NOMO-1 treated with DMSO at 0.1 percent for 48 hours (cell line): ENCODE measurements around the gene STXBP5L.
A peak's percentile ranks its signal among the peaks of the same experiment; 100 is the strongest.
"Not testable (repeated sequence)": the region's sequence is repeated elsewhere in the genome, so short reads cannot be mapped to it uniquely, and the experiment has no call there.

Experiments
- DNase-seq: peaks from one replicate; lab custom pipeline; 2025; ENCODE audit not compliant: unreplicated experiment; lab: John Stamatoyannopoulos, UW

Gene STXBP5L

GRCh38 chr3:121414924-121415323 lies 506.9 kb downstream of the STXBP5L start:
- DNase-seq, result no peak

DNA sequence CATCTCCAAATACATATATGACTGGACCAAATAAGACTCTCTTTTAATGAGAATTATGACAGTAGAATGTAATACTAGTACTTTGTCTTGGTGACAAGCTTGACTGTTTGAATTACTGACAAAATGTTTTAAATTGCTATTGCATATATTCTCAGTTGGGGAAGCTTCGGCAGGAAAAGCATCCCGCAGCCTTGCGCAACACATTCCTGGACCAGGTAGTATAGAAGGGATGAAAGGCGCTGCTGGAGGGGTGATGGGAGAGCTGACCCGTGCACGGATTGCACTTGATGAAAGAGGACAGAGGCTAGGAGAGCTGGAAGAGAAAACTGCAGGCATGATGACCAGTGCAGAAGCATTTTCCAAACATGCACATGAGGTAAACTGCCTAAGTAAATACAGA lies 510.2 kb downstream of the STXBP5L start:
- DNase-seq, result no peak

DNA sequence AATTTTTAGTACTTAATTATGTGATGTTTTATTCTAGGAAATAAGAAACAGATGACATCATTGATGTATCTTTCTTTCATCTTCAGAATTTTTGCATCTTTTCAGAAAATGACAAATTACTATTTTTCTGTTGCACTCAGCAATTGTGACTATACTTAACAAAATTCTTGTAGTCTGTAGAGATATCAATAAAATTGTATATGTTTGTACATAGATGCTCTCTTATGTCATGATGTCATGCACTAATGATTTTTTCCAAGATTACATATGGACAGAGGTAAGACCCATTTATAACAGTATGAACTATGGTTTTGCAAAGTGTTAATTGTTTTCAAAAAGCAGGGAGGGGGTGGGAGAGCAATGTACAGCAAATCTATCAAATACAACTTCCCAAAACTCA lies 516.5 kb downstream of the STXBP5L start:
- no peak for DNase-seq

DNA sequence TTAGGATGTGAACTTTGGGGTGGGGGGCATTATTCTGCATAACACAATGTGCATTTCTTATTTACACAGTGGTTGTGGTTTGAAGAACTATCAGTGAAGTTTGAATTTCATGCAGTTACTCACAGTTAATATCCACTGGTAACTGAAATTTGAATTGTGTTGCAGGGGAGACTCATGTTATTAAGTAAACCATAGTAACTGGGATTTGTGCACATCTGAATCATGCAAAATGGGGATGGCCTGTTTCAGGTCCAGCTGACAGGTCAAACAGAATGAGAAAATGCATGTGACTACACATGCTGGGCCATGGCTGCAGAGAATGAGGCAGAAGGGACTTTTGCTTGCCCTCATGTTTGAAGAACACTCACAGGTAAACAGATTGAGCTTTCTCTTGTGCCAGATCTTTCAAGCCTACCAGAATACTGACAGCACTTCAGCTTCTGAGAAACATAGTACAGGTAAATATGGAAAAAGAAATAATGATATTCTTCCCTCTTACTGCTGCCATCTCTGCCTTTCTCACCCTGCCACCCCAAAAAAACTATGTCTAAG lies 522.7 kb downstream of the STXBP5L start:
- no peak for DNase-seq

DNA sequence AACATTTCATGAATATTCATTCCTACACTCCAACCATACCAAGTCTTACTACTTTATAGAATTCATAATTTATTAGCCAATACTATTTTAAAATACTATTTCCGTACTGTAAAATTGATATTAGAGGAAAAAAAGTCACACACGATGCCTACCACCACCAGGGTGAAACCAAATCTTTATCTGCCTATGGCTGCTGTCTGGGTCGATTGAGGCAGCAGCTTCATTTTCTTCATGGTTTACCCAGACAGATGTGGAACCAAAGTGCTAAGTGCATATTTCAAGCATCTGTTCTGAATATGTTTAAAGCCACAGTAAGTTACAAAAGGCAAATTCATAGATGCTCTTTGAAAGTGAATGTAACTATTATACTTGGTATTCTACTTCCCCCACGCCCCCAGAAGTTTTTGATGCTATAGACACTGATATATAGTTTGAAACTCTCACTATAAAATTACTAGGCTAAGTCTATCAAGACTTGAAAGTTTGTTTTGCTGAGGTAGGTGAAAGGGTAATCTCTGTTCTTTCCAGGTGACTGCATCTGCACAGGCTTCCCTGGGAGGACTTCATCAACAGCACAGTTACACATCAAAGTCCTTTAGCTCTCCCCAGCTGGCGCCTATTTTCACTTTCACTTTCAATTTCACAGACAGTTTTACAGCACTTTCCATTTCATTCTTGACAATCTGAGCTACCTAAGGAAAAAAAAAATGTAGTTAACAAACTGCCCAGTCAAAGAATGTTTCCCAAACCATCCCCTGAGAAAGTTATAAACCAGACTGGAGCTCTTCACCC lies 523.9 kb downstream of the STXBP5L start:
- peak; percentile 20 for DNase-seq

- no peak for DNase-seq
These were observed 528.1 kb downstream of the STXBP5L start for GRCh38 chr3:121436074-121436473.

DNA sequence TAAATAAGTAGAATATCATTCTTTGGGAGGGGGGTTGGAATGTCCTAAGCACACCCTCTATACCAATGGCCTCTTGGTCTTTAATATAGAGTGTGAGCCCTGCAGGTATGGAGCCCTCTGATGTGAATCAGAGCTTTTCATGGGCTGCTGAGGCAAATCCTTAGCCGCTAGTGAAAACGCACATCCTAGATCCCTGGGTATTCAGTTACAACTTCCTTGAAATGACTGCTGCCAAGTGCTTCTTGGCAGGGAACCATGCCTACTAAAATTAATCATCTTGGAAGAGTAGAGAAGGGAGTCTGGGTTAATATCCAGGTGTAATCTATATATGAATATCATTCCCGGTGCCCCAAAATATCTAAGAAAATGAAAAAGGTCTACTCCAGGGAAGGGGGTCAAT lies 528.6 kb downstream of the STXBP5L start:
- DNase-seq, result no peak

DNA sequence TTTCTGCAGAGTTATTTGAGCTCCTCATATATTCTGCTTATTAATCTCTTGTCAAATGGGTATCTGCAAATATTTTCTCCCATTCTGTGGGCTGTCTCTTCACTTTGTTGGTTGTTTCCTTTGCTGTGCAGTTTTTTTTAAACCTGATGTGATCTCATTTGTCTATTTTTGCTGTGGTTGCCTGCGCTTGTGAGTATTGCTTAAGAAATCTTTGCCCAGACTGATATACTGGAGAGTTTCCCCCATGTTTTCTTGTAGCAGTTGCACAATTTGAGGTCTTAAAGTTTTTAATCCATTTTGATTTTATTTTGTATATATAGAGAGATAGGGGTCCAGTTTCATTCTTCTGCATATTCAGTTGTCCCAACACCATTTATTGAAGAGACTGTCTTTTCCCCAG lies 535.5 kb downstream of the STXBP5L start:
- no peak for DNase-seq

- DNase-seq, result not testable (repeated sequence)
These were observed 543.7 kb downstream of the STXBP5L start for GRCh38 chr3:121451752-121452151.

GRCh38 chr3:121462565-121462964 lies 554.6 kb downstream of the STXBP5L start:
- DNase-seq, result no peak

DNA sequence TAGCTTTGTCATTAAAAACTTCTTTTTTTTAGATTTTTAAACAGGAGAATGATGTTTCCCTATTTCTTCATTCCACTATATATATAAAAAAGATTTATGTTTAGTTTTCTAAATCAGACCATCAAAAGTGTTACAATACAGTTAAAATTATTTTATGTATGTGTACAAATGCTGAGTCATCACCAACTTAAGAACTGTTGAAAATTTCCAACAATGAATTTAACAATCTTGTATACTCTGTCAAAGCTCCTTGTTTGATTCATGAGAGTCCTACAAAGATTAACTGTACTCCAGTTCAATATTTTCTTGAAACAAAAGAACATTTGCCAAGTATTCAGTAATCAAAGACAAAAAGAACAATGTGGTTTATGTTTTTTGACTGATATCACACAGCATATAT lies 555.7 kb downstream of the STXBP5L start:
- no peak for DNase-seq

- no peak for DNase-seq
These were observed 559.1 kb downstream of the STXBP5L start for GRCh38 chr3:121467085-121467484.

- DNase-seq, result no peak
These were observed 565.0 kb downstream of the STXBP5L start for GRCh38 chr3:121473001-121473400.
